Anterior cingulate cortex (tissue), 58 donors: Measurements from ENCODE around the gene VPS51.
"Not testable (repeated sequence)": the region's sequence is repeated elsewhere in the genome, so short reads cannot be mapped to it uniquely, and the experiment has no call there.

ENCODE experiments used
- DNase-seq, 58 donors: peaks; one replicate each; lab custom pipeline; 2025; lab: John Stamatoyannopoulos, UW

VPS51 gene

GRCh38 chr11:65131417-65131776 lies 35.4 kb downstream of the VPS51 start:
- DNase-seq: no peak

GRCh38 chr11:65131895-65132237 lies 35.9 kb downstream of the VPS51 start:
- no peak for DNase-seq

- no peak for DNase-seq
Observed at GRCh38 chr11:65132238-65132987, 36.4 kb downstream of the VPS51 start.

GRCh38 chr11:65132988-65133700 lies 37.1 kb downstream of the VPS51 start:
- DNase-seq: no peak

- DNase-seq: peak in 1 of 58 donors; percentile 17
Observed at GRCh38 chr11:65133724-65134123, 37.7 kb downstream of the VPS51 start.

- peak; percentile 71 to 95 (median 87) for DNase-seq
Observed at GRCh38 chr11:65134240-65134951, 38.4 kb downstream of the VPS51 start, which contains the start of gene SYVN1. Gene SYVN1 (minus strand): TSS chr11:65134519. CDS start chr11:65133601, 918 bp downstream.

- peak in 57 of 58 donors; percentile 54 to 93 (median 84) for DNase-seq
Observed at GRCh38 chr11:65134952-65135632, 39.1 kb downstream of the VPS51 start.

GRCh38 chr11:65135633-65136145 lies 39.7 kb downstream of the VPS51 start:
- no peak for DNase-seq

GRCh38 chr11:65136515-65137096 lies 40.6 kb downstream of the VPS51 start:
- DNase-seq: no peak

GRCh38 chr11:65141896-65142494 lies 46.0 kb downstream of the VPS51 start:
- DNase-seq: no peak

- no peak for DNase-seq
Observed at GRCh38 chr11:65147352-65148075, 51.5 kb downstream of the VPS51 start.

- DNase-seq: no peak
Observed at GRCh38 chr11:65148657-65149056, 52.6 kb downstream of the VPS51 start.

GRCh38 chr11:65150131-65150508 lies 54.1 kb downstream of the VPS51 start:
- not testable (repeated sequence) for DNase-seq

GRCh38 chr11:65150509-65151299 lies 54.7 kb downstream of the VPS51 start:
- DNase-seq: peak in 49 of 58 donors; percentile 6 to 84 (median 42)

- DNase-seq: no peak
Observed at GRCh38 chr11:65151331-65151899, 55.4 kb downstream of the VPS51 start.

GRCh38 chr11:65152122-65152521 lies 56.1 kb downstream of the VPS51 start:
- DNase-seq: no peak

- DNase-seq: no peak
Observed at GRCh38 chr11:65156256-65156655, 60.2 kb downstream of the VPS51 start.

- DNase-seq: no peak
Observed at GRCh38 chr11:65156926-65157325, 60.9 kb downstream of the VPS51 start.
